ENCODE results near the gene PSD. TPM values are rescaled to one million over a fixed set of nuclear protein-coding genes. Genes with fewer than 3 reads are reported as not detected.

The PSD gene
- total RNA-seq, 1 experiment from 2014 or later = 3.4 TPM

GRCh38 chr10:102403115-102403514 lies 15.5 kb downstream of the PSD start:
- Histone ChIP-seq H3K4me1 (ENCODE audit: insufficient read depth, low read length) (no peaks in the 10 kb centered on the region), H3K9ac (ENCODE audit: extremely low read depth, insufficient read length, low read length) (no peak overlapping the region), H3K4ac (ENCODE audit: low read depth, low read length) (no peak overlapping the region), H3K27ac (ENCODE audit: insufficient read length, low read depth, low read length) (no peak overlapping the region), H3K9me3 (ENCODE audit: control insufficient read depth, low read depth, low read length) (no peaks in the 10 kb centered on the region), H4K20me1 (ENCODE audit: control insufficient read depth, insufficient read depth, insufficient read length) (no peaks in the 10 kb centered on the region), H3K23me2 (ENCODE audit: insufficient read length, low read depth, low read length, poor library complexity, severe bottlenecking) (no peaks in the 10 kb centered on the region), H2AFZ (ENCODE audit: low read length) (no peak overlapping the region), H4K91ac (ENCODE audit: insufficient read length, low read depth, low read length) (no peak overlapping the region), H3K23ac (ENCODE audit: insufficient read length, low read depth, low read length) (no peak overlapping the region), H3K56ac (ENCODE audit: insufficient read length, low read depth, low read length) (no peak overlapping the region), H3K79me2 (ENCODE audit: insufficient read depth, low read length) (no peaks in the 10 kb centered on the region), H3K27me3 (ENCODE audit: insufficient read depth, low read length) (peaks cover 8% of the 10 kb centered on the region; the same call in 1 of the 2 replicates), H2BK5ac (ENCODE audit: insufficient read length, low read length) (no peak overlapping the region), H3K14ac (ENCODE audit: insufficient read depth, low read length) (no peak overlapping the region), H4K5ac (ENCODE audit: insufficient read length, low read depth, low read length) (no peak overlapping the region), H4K8ac (replicated peaks; ENCODE audit: insufficient read length, low read depth, low read length) (no peak overlapping the region), H3K79me1 (ENCODE audit: insufficient read depth, low read depth, low read length, poor library complexity, severe bottlenecking) (no peaks in the 10 kb centered on the region), H2BK120ac (ENCODE audit: low read depth, low read length, poor library complexity, severe bottlenecking) (no peak overlapping the region), H2BK20ac (ENCODE audit: low read depth, low read length, poor library complexity, severe bottlenecking) (no peak overlapping the region), H2BK12ac (ENCODE audit: insufficient read length, low read depth, low read length) (no peak overlapping the region), H2AK5ac (ENCODE audit: insufficient read length, low read length) (no peak overlapping the region), H3T11ph (ENCODE audit: low read length) (no peak overlapping the region), H3K4me2 (ENCODE audit: insufficient read depth, insufficient read length, low read length) (no peak overlapping the region), H2BK15ac (ENCODE audit: low read depth, low read length) (no peak overlapping the region), H3K18ac (ENCODE audit: insufficient read length, low read depth, low read length) (no peak overlapping the region)
- H3K27me3 Mint-ChIP-seq (ENCODE audit: low read depth) = peaks cover 48% of the 10 kb centered on the region
- no CpG with 5 or more reads among the region's 13 CpGs for WGBS (ENCODE audit: extremely low coverage, insufficient read length, low lambda C conversion rate)
- H3K9me3 Mint-ChIP-seq = no peaks in the 10 kb centered on the region
- no peak for TF ChIP-seq CTCF (conservative IDR thresholded peaks at IDR 0.05)
- H3K36me3 Mint-ChIP-seq (ENCODE audit: insufficient read depth in 1 of 3, low read depth in 3 of 3) = peaks cover 1 to 25% (median 15%) of the 10 kb centered on the region in 3 experiments; a peak in 5 of 7 replicates
- DNase-seq = no peak
- no peak overlapping the region for H3K4me3 Mint-ChIP-seq
- peaks cover 3 to 13% of the 10 kb centered on the region in 2 experiments for H3K4me1 Mint-ChIP-seq
- no peak overlapping the region for H3K27ac Mint-ChIP-seq

All from H9 (cell line).